GM19035 (cell line): Measurements from ENCODE around the gene ERBB2.
A peak's percentile ranks its signal among the peaks of the same experiment; 100 is the strongest.
"Not testable (repeated sequence)": the region's sequence is repeated elsewhere in the genome, so short reads cannot be mapped to it uniquely, and the experiment has no call there.

Source experiments
- ATAC-seq: cut with Tn5 transposase; IDR thresholded peaks from one replicate; pipeline ENCODE4 v1.9.1; 2021; ENCODE audit not compliant: unreplicated experiment

Gene ERBB2

DNA sequence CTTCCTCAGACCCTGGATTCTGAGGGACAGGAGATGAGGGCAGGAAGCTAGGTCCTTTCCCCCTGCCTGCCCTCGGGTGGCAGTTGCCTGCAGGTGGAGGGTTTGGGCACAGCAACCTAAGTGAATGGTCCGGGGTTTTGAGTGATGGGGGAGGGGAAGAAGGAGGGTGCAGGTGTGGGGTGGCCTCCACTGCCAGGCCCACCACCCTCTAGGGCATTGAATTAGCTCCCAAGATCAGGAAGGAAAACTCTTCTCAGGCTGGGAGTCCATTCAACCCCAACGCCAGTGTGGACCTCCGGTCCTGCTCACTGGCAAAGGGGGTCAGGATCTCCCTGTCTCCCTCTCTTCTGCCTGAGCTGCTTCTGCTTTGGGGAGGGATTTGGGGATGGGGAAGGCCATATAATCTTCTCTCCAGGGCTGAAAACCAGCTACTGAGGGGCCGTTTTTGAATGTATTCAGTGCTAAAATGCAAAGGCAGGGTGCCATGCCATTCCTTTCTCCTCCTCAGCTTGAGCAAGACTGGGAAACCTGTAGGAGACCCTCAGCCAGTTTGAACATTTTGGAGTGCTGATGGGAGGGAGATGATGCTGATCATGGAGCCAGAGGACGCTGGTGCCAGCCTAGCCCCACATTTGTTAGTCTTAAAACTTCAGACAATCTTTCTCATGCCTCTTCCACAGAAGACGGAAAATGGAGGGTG, 56.7 kb downstream of the ERBB2 start:
- no peak for ATAC-seq

DNA sequence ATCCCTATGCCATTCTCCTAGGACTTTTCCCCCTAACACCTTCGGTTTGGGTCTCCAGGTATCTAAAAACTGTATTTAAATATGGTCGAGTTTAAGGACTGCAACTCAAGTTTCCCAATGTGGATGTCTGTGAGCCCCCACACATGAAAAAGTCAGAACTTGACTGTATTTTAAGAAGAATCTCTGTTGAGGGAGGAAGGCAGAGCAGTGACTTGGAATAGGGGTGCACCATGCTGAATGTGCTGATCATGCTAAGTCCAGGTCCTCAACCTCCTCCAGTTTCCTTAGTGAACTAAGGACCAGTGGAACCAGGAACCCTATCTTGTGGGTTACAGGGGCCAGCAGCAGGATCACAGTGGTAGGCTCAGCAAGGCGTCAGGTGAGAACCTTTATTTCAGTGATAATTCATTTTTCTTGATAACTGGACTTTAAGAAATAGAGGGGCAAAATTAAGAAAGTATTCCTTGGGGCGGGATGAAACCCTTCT, 57.4 kb downstream of the ERBB2 start:
- ATAC-seq, result no peak

DNA sequence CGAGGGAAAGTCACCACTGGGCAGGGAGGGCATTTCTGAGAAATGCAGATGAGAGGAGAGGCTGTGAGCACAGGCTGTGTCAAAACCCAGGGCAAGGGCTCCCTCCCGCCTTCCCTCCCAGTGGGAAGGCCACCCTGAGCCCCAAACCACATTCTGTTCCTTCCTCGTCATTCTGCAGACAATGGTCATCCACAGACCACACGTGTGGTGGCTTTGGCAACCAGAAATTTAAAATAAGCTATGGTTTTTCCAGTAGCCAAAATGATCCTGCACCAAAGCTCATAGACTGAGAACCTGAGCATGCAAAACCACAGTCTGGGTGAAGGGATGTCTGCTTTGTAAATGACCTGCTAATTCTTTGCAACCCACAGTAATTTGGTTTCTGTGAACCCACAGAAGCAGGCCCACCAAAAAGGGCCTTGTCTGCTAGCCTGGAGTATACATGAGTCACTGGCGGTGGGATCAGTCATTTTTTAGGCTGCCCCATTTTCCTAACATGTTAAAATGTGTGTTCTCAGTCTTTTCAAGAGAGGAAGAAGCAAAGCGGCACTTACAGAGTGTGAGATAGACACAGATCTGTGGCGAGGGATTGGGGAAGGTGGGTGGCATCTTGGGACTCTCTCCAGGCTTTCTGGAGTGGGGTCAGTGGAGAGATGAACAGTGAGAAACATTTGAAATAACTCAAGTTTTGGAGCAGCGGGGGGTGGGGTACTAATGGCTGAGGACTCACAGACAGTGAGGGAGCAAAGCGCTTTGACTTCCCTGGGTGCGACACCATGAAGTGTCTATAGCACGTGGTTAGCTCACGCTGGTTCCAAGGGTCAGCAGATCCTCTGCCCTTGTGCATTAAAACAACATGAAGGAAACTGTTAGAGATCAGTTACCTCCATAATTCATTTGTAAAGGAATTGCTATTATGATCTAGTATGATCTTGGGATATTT, 58.3 kb downstream of the ERBB2 start:
- no peak for ATAC-seq

DNA sequence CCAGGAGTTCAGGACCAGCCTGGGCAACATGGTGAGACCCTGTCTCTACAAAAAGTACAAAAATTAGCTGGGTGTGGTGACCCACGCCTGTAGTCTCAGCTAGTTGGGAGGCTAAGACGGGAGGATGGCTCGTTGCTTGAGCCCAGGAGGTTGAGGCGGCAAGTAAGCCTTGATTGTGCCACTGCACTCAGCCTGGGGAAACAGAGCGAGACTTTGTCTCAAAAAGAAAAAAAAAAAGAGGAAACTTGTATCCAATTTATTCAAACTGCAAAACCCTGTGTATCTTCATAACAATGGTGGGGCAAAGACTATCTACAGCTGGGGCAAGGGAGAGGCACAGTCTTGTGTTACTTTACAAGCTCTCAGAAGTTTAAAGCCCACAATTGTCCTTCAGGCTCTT, 59.3 kb downstream of the ERBB2 start:
- ATAC-seq, result no peak

DNA sequence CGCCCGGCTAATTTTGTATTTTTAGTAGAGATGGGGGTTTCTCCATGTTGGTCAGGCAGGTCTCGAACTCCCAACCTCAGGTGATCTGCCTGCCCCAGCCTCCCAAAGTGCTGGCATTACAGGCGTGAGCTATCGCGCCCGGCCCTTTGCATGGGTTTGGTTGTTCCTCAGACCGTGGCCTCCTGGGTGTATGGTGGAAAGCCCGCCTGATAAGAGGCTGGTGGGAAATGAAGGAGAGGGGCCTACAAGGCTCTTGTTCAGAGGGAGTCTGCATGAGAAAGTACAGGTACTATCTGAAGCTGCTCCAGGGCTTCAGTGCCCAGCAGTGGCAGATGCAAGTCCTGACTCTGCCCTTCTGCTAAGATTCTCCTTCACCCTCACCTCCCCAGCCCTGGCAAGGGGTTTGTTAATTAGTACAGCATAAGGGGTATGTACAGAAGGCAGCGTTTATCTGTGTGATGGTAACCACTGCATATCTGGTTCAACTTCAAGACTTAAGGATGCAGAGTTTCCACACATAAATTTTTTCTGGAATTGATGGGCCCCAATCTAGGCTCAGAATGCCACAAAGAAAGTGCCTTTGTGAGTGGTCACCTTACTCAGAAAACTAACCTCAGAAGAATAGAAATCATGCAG, 62.1 kb downstream of the ERBB2 start:
- no peak for ATAC-seq

DNA sequence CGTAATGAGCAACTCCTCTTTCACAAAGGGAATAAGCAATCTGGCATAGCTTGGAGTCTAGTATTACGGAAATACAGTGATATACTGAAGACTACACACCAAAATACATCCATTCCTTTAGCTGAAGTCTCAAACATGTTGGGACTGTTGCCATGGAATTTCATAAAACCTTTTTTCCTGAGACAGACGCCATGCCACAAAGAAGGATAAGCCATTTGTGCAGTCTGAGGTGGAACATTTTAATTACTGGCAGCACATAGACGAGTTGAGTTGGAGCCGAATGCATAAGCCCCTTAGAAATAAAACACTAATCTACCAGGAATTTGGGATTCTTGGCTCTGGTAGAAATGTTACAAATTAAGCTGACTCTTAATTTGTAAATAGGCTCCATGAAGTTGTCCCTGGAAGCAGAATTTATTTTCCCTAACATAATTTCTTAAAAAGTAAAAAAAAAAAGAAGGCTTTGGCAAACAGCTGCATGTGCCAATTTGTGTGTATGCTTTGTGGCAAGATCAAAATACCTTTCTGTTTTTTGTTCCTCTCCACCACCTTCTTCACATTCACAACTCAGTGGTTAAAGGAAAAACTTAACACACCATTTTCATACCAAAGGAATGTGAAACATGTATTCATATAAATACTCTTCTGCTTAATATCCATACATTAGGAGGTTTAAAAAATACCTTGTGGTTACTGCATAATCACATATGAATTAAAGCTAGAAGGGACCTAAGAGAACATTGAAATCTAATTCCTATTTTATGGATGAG, 63.4 kb downstream of the ERBB2 start:
- no peak for ATAC-seq

DNA sequence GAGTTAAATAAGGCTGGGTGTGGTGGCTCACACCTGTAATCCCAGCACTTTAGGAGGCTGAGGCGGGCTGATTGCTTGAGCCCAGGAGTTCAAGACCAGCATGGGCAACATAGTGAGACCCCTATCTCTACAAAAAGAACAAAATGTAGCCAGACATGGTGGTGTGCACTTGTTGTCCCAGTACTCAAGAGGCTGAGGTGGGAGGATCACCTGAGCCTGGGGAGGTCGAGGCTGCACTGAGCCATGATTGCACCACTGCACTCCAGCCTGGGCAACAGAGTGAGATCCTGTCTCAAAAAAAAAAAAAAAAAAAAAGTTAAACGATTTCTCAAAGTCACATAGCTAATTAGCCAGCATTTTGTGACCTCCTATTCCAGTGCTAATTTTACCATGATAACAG, 64.3 kb downstream of the ERBB2 start:
- not testable (repeated sequence) for ATAC-seq

DNA sequence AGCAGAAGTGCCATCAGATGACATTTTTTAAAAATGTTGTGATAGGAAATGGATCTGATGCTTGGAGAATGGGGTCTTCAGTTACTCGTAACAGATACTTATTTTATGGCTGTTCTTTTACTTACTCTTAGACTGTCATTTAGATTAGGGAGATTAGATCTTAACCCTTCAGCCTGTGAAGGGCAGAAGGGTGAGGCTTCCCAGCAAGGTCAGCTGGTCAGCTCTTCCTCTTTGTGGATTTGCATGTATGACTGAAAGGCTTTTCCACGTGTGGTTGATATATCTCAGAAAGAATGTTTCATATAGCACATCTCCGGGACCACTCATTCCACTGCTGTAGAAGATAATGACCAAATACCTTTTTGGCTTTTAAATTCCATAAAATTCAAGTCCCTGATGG, 65.3 kb downstream of the ERBB2 start:
- ATAC-seq, result no peak

DNA sequence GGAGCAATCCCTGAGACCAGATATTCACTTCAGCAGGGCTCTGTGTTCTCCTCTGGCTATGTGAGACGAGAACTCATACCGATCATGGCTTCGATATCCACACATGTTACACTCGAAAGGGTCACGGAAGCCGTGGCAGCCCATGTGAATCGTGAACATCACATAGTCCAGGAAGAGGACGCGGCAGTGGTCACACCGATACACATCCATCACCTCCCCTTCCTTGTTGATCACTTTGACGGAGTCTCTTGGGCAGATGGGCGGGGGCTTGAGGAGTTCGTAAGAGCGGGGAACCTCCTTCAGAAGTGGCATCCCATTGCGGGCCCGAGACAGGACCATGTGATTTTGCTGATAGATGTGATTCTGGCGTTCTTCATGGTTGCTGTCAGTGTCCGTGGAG, 65.9 kb downstream of the ERBB2 start:
- ATAC-seq, result no peak

DNA sequence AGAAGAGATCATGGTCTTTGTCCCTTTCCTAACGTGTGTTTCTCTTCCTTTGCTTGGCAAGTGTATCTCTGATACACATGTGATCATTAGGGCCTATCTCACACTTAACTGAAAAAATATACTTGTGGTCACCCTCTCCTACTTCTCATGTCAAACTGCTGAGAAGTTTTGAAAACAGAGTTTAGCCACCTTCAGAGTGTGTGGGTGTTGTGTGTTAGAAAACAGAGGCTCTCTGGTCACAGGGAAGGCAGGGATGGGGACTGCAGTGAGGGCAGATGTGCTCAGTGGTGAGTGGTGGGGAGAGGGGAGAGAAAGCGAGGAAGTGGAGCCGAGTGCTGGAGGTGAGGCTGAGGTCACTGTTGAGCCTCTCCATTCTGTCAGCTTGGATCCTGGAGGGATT, 67.3 kb downstream of the ERBB2 start:
- no peak for ATAC-seq

DNA sequence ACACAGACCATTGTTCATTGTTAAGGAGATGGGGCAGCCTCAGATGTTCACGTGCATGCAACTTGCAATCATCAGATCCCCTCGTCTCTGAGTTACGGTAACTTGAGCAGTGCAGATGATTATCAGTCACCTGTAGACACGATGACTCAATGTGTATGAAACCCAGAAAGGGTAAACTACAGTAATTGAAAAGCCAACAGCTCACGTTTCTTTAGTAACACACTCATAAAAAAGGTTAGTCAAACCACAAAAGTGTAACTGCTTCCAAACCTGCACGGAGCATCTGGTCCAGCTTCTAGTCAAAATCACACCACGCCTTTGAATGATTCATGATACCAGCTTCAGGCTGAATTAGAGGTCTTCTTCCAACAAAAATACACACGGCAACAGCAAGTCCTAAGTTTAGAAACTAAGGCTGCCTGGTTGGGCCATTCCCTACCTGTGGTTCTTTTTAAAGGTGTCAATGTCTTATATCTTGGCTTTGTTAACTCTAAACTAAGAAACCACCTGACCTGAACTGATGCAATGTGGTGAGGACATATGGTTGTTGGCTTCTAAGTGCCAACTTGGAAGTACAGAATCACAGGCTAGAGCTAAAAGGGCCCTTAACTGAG, 70.2 kb downstream of the ERBB2 start:
- peak; percentile 49 for ATAC-seq

DNA sequence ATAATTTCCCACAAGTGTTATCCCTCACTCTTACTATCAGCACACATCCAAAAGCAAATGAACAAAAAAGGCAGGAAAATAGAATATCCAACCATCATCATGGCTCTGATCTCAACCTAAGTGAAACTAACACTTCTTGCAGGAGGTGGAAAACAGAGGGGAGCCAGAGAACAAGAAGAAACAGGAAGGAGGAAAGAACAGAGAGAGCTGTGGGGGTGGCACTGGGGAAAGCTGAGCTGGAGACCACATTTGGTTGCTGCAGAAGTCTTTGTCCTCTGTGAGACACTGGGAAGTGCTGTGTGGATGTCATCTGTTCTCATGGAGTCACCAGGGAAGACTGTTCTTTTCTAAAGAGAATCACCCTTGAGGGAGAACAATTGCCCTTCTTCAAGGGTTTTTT, 72.6 kb downstream of the ERBB2 start:
- no peak for ATAC-seq

DNA sequence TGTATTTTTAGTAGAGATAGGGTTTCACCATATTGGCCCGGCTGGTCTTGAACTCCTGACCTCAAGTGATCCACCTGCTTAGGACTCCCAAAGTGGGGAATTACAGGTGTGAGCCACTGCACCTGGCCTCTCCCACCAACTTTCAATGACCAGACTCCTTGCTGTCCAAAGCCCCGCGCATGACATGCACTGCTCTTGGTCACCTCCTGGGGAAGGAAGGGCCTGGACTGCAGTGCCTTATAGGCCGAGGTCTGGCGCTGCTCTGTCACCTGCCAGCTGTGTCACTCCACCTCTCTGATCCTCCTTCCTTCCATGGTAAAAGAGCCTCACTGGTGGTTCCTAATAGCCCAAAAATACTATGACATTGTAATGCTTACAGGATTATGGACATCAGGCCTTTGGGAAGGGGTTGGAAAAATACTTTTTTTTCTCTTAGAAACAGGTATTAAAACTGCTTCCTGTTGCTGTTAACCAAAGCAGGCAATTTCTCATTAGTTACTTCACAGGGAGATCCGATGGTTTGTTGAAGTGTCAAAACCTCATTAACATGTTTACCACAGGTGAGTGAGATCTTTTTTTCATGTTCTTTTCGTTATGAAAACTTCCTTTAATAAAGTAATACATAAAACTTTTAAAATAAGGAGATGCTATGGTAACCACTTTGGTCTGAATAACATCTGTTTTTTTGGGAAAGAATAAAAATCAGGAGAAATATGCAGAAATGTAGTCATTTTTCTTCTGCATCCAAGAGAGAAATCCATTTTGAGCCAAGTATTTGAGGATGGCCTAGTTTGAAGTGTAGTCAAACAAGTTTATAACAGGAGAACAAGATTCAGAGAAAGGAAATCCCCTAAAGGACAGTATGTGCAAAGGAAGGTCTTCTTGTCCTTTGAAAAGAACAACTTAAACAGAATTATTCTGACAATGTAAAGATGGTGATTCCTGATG, 73.4 kb downstream of the ERBB2 start:
- no peak for ATAC-seq

DNA sequence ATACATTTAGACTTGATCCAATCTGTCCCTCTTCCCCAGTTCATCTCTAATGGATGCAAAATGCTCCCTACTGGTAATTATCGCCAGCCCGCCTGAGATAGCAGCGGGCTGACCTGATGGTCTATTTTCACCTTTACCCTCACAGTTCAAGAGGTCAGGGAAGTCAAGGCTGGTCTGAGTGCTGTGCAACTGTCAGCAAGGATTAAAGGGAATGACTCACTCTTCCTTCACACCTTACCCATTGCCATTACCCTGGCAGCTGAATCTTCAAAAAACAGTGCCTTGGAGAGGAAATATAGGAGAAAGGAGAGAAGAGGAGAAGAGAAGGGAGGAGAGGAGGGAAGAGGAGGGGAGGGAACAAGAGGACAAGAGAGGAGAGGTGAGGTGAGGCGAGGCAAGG, 74.2 kb downstream of the ERBB2 start:
- no peak for ATAC-seq

DNA sequence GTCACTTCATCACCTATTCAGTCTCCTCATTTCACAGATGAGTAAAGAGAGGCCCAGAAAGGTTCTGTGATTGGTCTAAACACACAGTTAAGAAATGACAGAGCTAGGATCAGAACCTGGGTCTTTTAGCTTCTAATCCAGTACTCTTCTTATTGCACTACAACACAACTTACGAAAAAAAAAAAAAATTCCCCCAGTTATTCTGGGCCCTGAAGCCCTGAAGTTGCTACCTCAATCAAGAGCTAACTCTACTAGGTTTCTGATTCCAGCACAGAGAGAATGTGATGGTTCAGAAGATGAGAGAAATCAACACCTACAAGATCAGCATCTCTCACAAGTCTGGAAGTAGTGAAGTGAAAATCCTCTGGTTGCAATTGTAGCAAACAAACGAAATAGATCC, 75.2 kb downstream of the ERBB2 start:
- ATAC-seq, result no peak

DNA sequence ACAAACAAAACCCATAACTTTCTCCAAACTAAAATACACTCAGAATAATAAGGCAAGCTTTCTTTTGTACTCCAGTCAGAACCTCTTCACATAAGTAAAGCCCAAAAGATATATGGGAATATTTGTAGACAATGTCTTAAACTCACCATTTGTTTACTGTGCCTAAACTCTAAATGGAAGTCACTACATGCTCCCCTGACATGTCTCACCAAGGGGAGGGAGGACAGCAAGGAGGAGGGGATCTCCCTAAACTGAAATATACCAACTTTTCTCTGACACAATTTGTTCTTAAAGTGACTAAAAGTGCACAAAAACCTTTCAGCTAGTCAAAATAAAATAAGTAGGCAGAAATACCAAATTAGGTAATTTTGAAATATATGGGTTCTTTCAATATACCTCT, 76.4 kb downstream of the ERBB2 start:
- no peak for ATAC-seq

DNA sequence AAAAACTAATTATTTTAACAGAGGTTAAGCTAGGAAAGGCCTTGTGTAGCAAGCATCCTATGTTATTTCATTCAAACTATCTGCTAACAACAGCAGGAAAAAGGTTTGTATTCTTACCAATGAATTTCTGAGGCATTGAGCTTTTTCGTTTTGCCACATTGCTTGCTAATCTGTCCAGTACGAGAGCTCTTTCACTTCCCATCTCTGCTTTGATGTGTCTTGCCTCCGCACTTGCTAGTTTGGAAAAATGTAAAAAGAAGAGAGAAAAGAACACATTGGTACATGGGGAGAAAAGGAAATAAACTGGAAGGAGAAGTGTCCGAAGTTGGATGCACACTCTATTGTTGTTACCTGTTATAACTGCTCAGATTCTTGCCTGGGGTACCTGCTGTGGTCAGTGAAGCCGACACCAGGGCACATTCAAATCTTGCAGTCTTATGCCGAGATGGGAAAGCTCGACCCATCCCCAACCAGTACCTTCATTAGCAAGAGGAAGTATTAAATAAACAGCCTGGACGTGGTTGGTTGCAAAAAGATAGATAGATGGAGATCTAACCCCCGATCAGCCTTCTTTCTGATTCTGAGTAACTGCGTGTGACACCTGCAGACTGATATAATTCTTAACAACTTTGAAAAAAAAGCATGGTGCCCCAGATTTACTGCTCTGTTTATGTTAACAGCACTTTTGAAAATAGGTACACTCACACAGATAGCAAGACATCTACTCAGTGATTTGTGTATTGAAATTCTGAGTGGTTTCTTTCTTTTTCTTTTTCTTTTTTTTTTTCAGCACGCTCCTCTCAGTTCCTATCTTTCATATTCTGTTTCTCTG, 77.9 kb downstream of the ERBB2 start:
- peak; percentile 49 for ATAC-seq
